KG1 (cell line): Measurements from ENCODE around the gene AP1S1.
"Not testable (repeated sequence)": the region's sequence is repeated elsewhere in the genome, so short reads cannot be mapped to it uniquely, and the experiment has no call there.

ENCODE experiments used
- DNase-seq: peaks from one replicate; lab custom pipeline; 2025; lab: John Stamatoyannopoulos, UW

Gene AP1S1

GRCh38 chr7:101153969-101154692 is at the start of gene AP1S1:
TSS of gene AP1S1 (plus strand) at chr7:101154476. CDS start at chr7:101154515, 39 bp downstream.
- DNase-seq: peak; percentile 28

GRCh38 chr7:101104799-101105198 is 49.5 kb upstream of the AP1S1 start:
- no peak for DNase-seq

GRCh38 chr7:101105248-101105647 is 49.0 kb upstream of the AP1S1 start:
- not testable (repeated sequence) for DNase-seq

GRCh38 chr7:101106386-101106785 is 47.9 kb upstream of the AP1S1 start:
- DNase-seq: no peak

DNA sequence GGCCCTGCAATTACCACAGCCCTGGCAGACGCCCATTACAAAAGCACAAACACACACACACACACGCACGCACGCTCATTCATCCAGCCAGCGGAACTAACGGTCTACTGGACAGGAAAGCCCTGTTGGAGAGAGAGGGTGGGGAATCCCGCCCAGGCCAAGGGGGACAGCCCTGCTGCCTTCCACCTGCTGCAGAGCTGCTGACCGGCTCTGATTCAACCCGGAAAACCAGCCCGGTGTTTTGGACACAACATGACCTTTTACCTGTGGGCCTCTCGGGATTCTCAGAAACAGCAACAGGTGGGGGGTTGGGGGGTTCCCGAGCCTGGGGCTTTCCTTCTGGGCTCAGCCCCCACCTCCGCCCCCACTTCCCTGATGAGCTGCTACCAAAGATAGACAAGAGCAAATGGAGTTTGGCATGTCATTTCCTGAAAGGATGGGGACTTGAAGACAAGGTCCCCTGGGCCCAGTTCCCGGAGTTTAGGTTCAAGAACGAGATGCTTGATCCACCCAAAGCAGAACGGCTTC is 45.9 kb upstream of the AP1S1 start:
- DNase-seq: no peak

- DNase-seq: no peak
Observed at GRCh38 chr7:101108961-101109360, 45.3 kb upstream of the AP1S1 start.

DNA sequence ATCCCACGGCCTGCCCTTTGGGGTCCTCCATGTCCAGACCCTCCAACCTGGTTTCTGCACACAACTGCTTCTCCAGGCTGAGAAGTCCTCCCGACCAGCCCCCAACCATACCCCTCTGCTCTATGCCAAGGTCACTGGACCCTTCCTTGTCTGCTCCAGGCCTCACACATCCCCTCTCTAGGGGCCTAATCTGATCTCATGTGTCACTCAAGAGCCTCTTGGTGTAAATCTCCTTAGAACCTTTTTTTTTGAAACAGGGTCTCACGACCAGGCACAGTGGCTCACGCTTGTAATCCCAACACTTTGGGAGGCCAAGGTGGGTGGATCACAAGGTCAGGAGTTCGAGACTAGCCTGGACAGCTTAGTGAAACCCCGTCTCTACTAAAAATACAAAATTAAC is 44.9 kb upstream of the AP1S1 start:
- no peak for DNase-seq

GRCh38 chr7:101111261-101111660 is 43.0 kb upstream of the AP1S1 start:
- DNase-seq: no peak

GRCh38 chr7:101112233-101112632 is 42.0 kb upstream of the AP1S1 start:
- DNase-seq: no peak

- not testable (repeated sequence) for DNase-seq
Observed at GRCh38 chr7:101113140-101113539, 41.1 kb upstream of the AP1S1 start.

DNA sequence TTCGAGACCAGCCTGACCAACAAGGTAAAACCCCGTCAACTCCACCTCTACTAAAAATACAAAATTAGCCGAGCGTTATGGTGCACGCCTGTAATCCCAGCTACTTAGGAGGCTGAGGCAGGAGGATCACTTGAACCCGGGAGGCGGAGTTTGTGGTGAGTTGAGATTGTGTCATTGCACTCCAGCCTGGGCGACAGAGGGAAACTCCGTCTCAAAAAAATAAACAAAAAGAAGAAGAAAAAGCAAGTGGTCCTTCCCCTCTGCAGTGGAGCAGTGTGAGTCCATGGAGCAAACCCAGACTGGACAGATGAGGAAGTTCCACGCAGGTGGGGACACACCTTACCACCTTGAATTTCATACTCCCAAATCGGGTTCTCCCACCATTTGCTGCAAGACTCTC is 40.4 kb upstream of the AP1S1 start:
- DNase-seq: no peak

DNA sequence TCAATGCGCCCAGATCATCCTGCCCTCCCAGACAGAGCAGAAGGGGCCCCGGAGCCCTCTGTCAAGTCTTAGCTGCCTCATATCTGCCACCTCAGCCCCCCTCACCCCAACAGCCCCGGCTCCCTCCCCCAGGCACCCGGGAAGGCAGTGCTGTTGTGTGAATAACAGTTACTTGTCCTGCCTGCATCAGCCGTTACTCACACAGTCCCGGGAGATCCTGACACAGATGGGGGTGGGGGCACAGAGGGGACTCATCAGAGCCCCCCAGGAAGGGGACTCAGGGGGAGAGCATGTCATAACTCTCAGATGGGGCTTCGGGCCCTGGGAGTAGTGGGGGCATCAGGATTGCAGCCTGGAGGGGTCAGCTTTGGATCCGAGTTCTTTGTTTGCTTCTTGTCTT is 39.8 kb upstream of the AP1S1 start:
- DNase-seq: no peak

DNA sequence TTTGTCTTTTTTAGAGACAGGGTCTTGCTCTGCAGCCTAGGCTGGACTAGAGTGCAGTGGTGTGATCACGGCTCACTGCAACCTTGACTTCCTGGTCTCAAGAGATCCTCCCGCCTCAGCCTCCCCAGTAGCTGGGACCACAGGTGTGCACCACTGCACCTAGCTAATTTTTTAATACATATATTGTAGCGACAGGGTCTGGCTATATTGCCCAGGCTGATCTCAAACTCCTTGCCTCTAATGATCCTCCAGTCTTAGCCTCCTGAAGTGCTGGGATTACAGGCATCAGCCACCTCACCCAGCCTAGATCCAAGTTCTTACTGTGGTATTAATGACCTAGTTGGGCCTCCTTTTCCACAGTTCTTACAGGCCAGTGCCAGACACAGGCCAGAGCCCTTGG is 39.1 kb upstream of the AP1S1 start:
- DNase-seq: no peak

DNA sequence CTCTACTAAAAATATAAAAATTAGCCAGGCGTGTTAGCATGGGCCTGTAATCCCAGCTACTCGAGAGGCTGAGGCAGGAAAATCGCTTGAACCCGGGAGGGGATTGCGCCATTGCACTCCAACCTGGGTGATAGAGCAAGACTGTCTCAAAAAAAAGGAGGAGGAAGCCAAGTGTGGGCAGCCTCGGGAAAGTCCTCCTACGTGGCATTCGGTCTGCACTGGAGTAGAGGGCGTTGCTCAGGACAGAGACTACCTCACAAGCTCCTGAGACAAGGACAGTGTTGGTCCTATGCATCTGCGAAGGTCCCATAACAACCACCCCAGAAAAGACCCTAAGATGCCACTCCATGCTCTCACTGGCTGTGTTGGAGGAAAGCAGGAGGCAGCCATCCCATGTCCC is 37.4 kb upstream of the AP1S1 start:
- DNase-seq: no peak

DNA sequence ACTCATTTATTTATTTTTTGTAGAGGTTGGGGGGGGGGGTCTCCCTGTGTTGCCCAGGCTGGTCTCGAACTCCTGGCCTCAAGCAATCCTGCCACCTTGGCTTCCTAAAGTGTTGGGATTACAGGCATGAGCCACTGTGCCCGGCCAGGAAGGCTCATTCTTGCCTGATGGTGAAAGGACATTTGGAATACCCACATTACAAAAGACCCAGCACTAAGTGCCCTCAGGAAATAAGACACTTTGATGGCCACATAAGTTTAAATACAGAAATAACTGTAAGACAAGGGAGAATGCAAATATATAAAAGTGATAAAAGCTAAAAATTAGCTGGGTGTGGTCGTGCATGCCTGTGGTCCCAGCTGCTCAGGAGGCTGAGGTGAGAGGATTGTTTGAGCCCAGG is 35.4 kb upstream of the AP1S1 start:
- DNase-seq: no peak

DNA sequence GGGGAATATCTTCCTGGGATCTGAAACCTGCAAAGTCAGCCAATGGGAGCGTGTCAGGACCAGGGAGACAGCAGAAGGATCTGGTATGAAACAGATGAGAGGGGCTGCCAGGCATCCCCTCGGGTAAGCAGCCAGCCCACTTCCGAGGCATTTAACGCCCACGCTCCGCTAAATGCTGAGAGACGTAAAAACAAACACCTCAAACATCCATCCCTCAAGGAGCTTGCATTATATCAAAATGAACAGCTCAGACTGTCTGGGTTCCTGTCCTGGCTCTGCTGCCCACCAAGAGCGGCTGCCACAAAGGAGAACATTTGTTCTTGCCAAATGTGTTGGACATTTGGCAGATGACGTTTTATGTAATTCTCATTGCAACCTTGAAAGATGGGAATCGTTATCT is 34.4 kb upstream of the AP1S1 start:
- no peak for DNase-seq

DNA sequence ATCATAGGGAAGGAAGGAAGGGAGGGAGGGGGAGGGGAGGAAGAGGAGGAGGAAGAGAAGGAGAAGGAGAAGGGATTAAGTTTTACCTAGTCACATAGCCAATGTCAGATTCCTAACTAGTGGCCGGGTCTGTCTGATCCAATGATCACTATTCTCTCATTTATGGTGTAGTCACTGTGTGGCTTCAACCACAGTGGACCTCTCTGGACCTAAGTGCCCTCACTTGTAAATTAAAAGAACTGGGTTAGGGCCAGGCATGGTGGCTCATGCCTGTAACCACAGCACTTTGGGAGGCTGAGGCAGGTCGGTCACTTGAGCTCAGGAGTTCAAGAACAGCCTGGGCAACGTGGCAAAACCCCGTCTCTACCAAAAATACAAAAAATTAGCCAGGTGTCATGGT is 34.0 kb upstream of the AP1S1 start:
- no peak for DNase-seq

DNA sequence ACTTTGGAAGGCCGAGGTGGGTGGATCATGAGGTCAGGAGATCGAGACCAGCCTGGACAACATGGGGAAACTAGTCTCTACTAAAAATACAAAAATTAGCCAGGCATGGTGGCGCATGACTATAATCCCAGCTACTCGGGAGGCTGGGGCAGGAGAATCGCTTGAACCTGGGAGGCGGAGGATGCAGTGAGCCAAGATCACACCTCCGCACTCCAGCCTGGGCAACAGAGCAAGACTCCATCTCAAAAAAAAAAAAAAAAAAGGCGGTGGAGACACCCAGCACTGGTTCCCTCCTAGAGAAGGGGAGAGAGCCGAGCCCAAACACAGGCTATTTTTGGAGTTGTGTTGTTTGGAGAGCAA is 32.7 kb upstream of the AP1S1 start:
- DNase-seq: not testable (repeated sequence)

DNA sequence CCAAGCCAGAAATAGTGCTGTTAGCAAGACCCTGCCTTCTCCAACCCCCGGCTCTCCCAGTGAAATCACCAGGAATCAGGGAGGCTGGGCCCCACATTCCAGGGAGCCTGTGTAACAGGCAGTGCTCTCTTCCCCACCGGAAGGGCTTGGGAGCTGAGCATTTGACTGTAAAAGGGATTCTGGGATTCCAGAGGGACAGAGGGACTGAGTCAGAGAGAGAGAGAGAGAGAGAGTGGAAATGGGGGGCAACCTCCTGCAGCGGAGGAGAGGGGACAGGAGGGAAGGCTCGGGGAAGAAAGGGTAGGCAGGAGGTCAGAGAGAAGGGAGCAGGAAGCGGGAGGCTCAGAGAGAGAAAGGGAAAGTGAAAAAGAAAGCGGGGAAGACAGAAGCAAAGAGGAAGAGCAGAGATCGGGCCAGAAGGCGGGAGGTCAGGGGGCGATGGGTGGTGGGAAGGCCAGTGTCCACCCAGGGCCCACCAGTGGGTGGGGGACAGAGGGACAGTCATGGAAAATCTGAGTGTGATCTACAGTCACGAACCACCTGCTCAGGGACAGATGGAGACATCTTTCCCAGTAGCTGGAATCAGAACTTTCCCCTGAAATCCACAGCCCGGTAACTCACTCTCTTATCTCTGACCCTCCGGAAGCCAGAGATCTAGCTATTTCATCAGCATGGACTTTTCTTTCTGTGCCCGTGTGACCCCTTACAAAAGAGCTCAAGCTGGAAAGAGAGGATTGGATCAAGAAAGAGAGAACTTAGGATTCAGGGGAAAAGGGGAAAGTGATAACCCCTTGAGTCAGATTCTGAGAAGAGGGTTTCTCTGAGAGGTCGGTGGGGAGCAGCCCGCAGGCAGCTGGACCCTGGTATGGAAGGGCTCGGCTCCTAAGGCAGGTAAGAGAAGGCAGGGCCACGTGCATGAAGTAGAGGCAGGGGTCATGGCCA is 32.0 kb upstream of the AP1S1 start:
- DNase-seq: no peak

DNA sequence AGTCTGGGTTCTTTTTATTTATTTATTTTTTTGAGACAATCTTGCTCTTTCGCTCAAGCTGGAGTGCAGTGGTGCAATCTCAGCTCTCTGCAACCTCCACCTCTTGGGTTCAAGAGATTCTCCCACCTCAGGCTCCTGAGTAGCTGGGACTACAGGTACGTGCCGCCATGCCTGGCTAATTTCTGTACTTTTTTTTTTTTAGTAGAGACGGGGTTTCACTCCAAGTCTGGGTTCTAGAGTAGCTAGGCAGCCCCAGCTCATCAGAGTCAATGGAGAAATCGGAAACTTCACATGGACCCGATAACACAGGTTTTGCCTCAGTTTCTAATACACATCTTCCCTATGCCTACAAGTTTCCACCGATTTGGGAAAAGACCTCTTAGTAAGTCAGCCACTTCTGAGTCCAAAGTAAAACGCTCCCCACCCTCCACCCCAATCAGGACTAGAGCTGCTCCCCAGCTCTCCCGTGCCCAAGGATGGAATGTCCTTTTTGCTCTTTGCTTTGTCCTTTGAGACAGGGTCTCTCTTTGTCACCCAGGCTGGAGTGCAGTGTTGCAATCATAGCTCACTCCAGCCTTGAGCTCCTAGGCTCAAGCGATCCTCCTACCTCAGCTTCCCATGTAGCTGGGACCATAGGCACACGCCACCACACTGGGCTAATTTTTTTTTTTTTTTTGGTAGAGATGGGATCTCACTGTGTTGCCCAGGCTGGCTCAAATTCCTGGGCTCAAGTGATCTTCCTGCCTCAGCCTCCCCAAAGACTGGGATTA is 31.2 kb upstream of the AP1S1 start:
- no peak for DNase-seq

- no peak for DNase-seq
Observed at GRCh38 chr7:101123703-101124068, 30.6 kb upstream of the AP1S1 start.

- no peak for DNase-seq
Observed at GRCh38 chr7:101124376-101125056, 29.8 kb upstream of the AP1S1 start.
